Endothelial cell of umbilical vein (primary cell): Measurements from ENCODE around the gene ZBTB17. TPM values are rescaled to one million over a fixed set of nuclear protein-coding genes. Genes with fewer than 3 reads are reported as not detected.

Source experiments
- BruUV-seq: library from RNA; stranded (reverse); fragments of 400-500 nt; replicated peaks from 2 replicates; lab custom pipeline; 2021; lab: Mats Ljungman, UMichigan
- CTCF ChIA-PET: fragments of 300-600, 350-600 bp; sonication (Branson Sonifier 250); formaldehyde crosslinking; loops from one replicate; lab custom pipeline; 2021; ENCODE audit warnings: antibody characterized with exemption, inconsistent platforms; lab: Charles Lee
- POLR2A ChIA-PET: fragments of 300-600, 350-600 bp; sonication (Branson Sonifier 250); formaldehyde crosslinking; loops from one replicate; lab custom pipeline; 2021; ENCODE audit warnings: antibody characterized with exemption, inconsistent platforms; lab: Charles Lee
- DNase-seq: peaks from one replicate; pipeline ENCODE4 v3.0.0-alpha.2; 2011; ENCODE audit warnings: low read depth, low spot score
- FAIRE-seq: peaks from 2 replicates; lab custom pipeline; 2011; peaks lifted over from hg19 to GRCh38; lab: Jason Lieb, UNC
- H2AFZ ChIP-seq: 2 replicates; pipeline ENCODE4 v1.6.0; 2012; ENCODE audit warnings: low read depth, low read length, control low read depth, inconsistent platforms
- H3K27ac ChIP-seq: 2 replicates; pipeline ENCODE4 v1.5.1; 2011; ENCODE audit warnings: low read depth, mild to moderate bottlenecking, control low read depth, low read length, moderate library complexity; ENCODE audit not compliant: insufficient read depth
- H3K27me3 ChIP-seq, 2 experiments: 2 replicates each; pipeline versions ENCODE4 v1.6.0 to v1.6.1; 2011; ENCODE audit warnings: low read length in 2 of 2, mixed read lengths in 1 of 2; ENCODE audit not compliant: control insufficient read depth in 2 of 2, insufficient read depth in 2 of 2
- H3K36me3 ChIP-seq, 2 experiments: 2 replicates in 1 of 2; 3 replicates in 1 of 2; pipeline ENCODE4 v1.5.1; 2011; ENCODE audit warnings: low read length in 2 of 2, mild to moderate bottlenecking in 1 of 2, moderate library complexity in 1 of 2; ENCODE audit not compliant: control insufficient read depth in 2 of 2, insufficient read depth in 2 of 2; ENCODE audit errors: extremely low read depth in 1 of 2
- H3K4me1 ChIP-seq: 3 replicates; pipeline ENCODE4 v1.5.1; 2011; ENCODE audit warnings: mild to moderate bottlenecking, low read length; ENCODE audit not compliant: control insufficient read depth, insufficient read depth; ENCODE audit errors: extremely low read depth
- H3K4me2 ChIP-seq: 2 replicates; pipeline ENCODE4 v1.6.1; 2011; ENCODE audit warnings: low read length, control low read depth, mixed read lengths; ENCODE audit not compliant: insufficient read depth
- H3K4me3 ChIP-seq, 3 experiments: fragments of 200-600 bp in 1 of 3; sonication (generic), shearing (Covaris generic) in 1 of 3; replicated peaks in 1 of 3; 2 replicates each; pipeline ENCODE4 v1.5.1; 2011 to 2016; ENCODE audit warnings: control low read depth in 3 of 3, low read length in 3 of 3, mild to moderate bottlenecking in 2 of 3, inconsistent platforms in 1 of 3, low read depth in 1 of 3, moderate library complexity in 1 of 3; ENCODE audit not compliant: insufficient read depth in 1 of 3
- H3K79me2 ChIP-seq: 2 replicates; pipeline ENCODE4 v1.6.0; 2012; ENCODE audit warnings: low read length, inconsistent platforms; ENCODE audit not compliant: control insufficient read depth, insufficient read depth
- H3K9ac ChIP-seq: replicated peaks from 2 replicates; pipeline ENCODE3; 2011; ENCODE audit warnings: low read length, control low read depth; ENCODE audit not compliant: insufficient read depth; ENCODE audit errors: extremely low read depth
- H3K9me1 ChIP-seq: replicated peaks from 3 replicates; pipeline ENCODE4 v1.6.0; 2011; ENCODE audit warnings: mild to moderate bottlenecking, low read length; ENCODE audit not compliant: control insufficient read depth, insufficient read depth; ENCODE audit errors: extremely low read depth
- H3K9me3 ChIP-seq: replicated peaks from 2 replicates; pipeline ENCODE4 v1.5.1; 2012; ENCODE audit warnings: low read length, inconsistent platforms; ENCODE audit not compliant: control insufficient read depth, insufficient read depth
- H4K20me1 ChIP-seq: replicated peaks from 2 replicates; pipeline ENCODE3; 2011; ENCODE audit warnings: mild to moderate bottlenecking, low read length; ENCODE audit not compliant: control insufficient read depth, insufficient read depth; ENCODE audit errors: extremely low read depth
- CTCF ChIP-seq, 2 donors: IDR thresholded peaks; 1 replicate in 1 of 2; 2 replicates in 1 of 2; pipeline ENCODE4 v1.5.1; 2011; ENCODE audit warnings: low read length in 2 of 2, mild to moderate bottlenecking in 2 of 2, moderate library complexity in 2 of 2, control low read depth in 1 of 2, inconsistent platforms in 1 of 2, low read depth in 1 of 2; ENCODE audit not compliant: insufficient read depth in 1 of 2; ENCODE audit errors: extremely low read depth in 1 of 2
- EZH2 ChIP-seq: IDR thresholded peaks from 2 replicates; pipeline ENCODE4 v1.6.1; 2012; ENCODE audit warnings: borderline replicate concordance, low read depth, mild to moderate bottlenecking, moderate library complexity, low read length, inconsistent platforms; ENCODE audit not compliant: severe bottlenecking
- FOS ChIP-seq: IDR thresholded peaks from 2 replicates; pipeline ENCODE4 v1.6.1; 2011; ENCODE audit warnings: mild to moderate bottlenecking, low read length, moderate library complexity, borderline replicate concordance; ENCODE audit not compliant: insufficient read depth
- GATA2 ChIP-seq: IDR thresholded peaks from 2 replicates; pipeline ENCODE4 v1.7.0; 2011; ENCODE audit warnings: low read depth, mild to moderate bottlenecking, moderate library complexity, mixed read lengths, low read length; ENCODE audit not compliant: insufficient read length, insufficient read depth
- JUN ChIP-seq: IDR thresholded peaks from 2 replicates; pipeline ENCODE4 v1.6.1; 2011; ENCODE audit warnings: borderline replicate concordance, low read depth; ENCODE audit not compliant: insufficient read length, insufficient read depth
- MAX ChIP-seq: IDR thresholded peaks from 2 replicates; pipeline ENCODE4 v1.6.1; 2011; ENCODE audit not compliant: insufficient read depth, insufficient read length
- MYC ChIP-seq: IDR thresholded peaks from one replicate; pipeline ENCODE4 v1.6.1; 2011; ENCODE audit warnings: mild to moderate bottlenecking, low read depth, low read length
- POLR2A ChIP-seq: IDR thresholded peaks from 2 replicates; pipeline ENCODE4 v1.6.1; 2012; ENCODE audit warnings: low read depth, mild to moderate bottlenecking, control low read depth, low read length
- POLR2AphosphoS5 ChIP-seq: IDR thresholded peaks from 2 replicates; pipeline ENCODE4 v1.6.1; 2012; ENCODE audit warnings: low read depth, mild to moderate bottlenecking, control low read depth, low read length, moderate library complexity; ENCODE audit not compliant: insufficient read depth
- dilution Hi-C: fragments of 300-500 bp; cut with MboI; formaldehyde crosslinking; loops from one replicate; pipeline ENCODE4 v1.15.0; 2019; ENCODE audit warnings: low sequenced_read_pairs; ENCODE audit not compliant: extremely low pct_ligation_motif_present
- intact Hi-C: fragments of 100-400 bp; cut with micrococcal nuclease; formaldehyde crosslinking; loops from one replicate; pipeline ENCODE4 v1.10.0; 2022
- polyA plus RNA-seq, 4 experiments: library from polyadenylated mRNA; depleted of rRNA in 3 of 4; stranded (reverse) in 3 of 4; unstranded in 1 of 4; fragments of >200 nt; gene quantifications; 2 replicates each; pipeline versions ENCODE4 v1.2.1 to v1.2.3, GENCODE V29; 2011 to 2012; ENCODE audit warnings: missing spikeins in 1 of 4
- total RNA-seq: library from RNA; stranded (reverse); gene quantifications from 2 replicates; pipeline ENCODE4 v1.2.3, GENCODE V29; 2021

Gene ZBTB17
- total and polyA plus RNA-seq, 2 donors (not counting 3 experiments of a cell fraction or from before 2014, with no cell fraction given): 43.9 to 72.7 TPM

- FAIRE-seq (no peak), DNase-seq (no peak)
- Histone ChIP-seq H3K27ac (no peak overlapping the region), H3K4me1 (peaks cover 7% of the 10 kb centered on the region), H3K27me3 (no peaks in the 10 kb centered on the region), H3K36me3 (peaks cover 9 to 11% of the 10 kb centered on the region in 2 experiments), H3K4me2 (no peak overlapping the region), H3K9me1 (no peaks in the 10 kb centered on the region), H3K9me3 (no peaks in the 10 kb centered on the region), H2AFZ (no peak overlapping the region), H3K9ac (no peak overlapping the region), H3K79me2 (peaks cover 55% of the 10 kb centered on the region), H3K4me3 (no peak overlapping the region), H4K20me1 (peaks cover 2% of the 10 kb centered on the region)
- ChIA-PET CTCF (interaction anchor here (2.6 to 2.8 kb wide), 2 partner anchors 16 to 182 kb away, joined by 8 to 18 read pairs; no protein-coding TSS in a partner anchor), POLR2A (no interaction called here)
- TF ChIP-seq MYC (no peak), CTCF (IDR thresholded peaks at IDR 0.05; ENCODE audit: extremely low read depth in 1 of 2, insufficient read depth in 1 of 2, low read depth in 1 of 2, low read length in 2 of 2) (no peak), GATA2 (no peak), MAX (no peak), POLR2AphosphoS5 (no peak), JUN (no peak), FOS (no peak), EZH2 (no peak), POLR2A (no peak)
- no TSS peak for BruUV-seq
- intact Hi-C loops (loop anchor here (2.0 kb wide), 1 partner anchor 15 kb away; no protein-coding TSS in a partner anchor), dilution Hi-C loops (no loop called here)
Measured at GRCh38 chr1:15973772-15974171, 2.1 kb downstream of the ZBTB17 start.
